Gastroesophageal sphincter (tissue), 3 donors: ENCODE data around the gene NLE1.

ENCODE experiments used
- CTCF ChIP-seq, 4 experiments: fragments of 200-600 bp in 2 of 4; fragments of 450-650 bp in 2 of 4; sonication (generic) in 1 of 4; IDR thresholded peaks; one replicate each; pipeline ENCODE4 v1.5.1; 2017 to 2019; ENCODE audit warnings: antibody characterized with exemption in 4 of 4, mild to moderate bottlenecking in 2 of 4, moderate library complexity in 2 of 4
- POLR2AphosphoS5 ChIP-seq: sonication (generic); formaldehyde crosslinking; IDR thresholded peaks from one replicate; pipeline ENCODE4 v1.6.1; 2017; ENCODE audit warnings: antibody characterized with exemption

- TF ChIP-seq CTCF (IDR thresholded peaks at IDR 0.05) (no peak), POLR2AphosphoS5 (no peak)
Measured at GRCh38 chr17:35142467-35142796, 329 bp upstream of the NLE1 start.
